Caki2 (cell line): ENCODE data around the gene C18orf54. TPM values are rescaled to one million over a fixed set of nuclear protein-coding genes. Genes with fewer than 3 reads are reported as not detected.
A peak's percentile ranks its signal among the peaks of the same experiment; 100 is the strongest.
"Not testable (repeated sequence)": the region's sequence is repeated elsewhere in the genome, so short reads cannot be mapped to it uniquely, and the experiment has no call there.

ENCODE experiments used
- DNase-seq: peaks from one replicate; pipeline ENCODE4 v3.0.0-alpha.2; 2015; ENCODE audit warnings: low read depth
- in situ Hi-C: cut with HindIII; loops from 2 replicates; pipeline ENCODE4 v1.10.0; 2016; ENCODE audit warnings: low sequenced_read_pairs, low pct_unique_long_range_greater_than_20kb, mixed read lengths
- total RNA-seq: library from RNA; depleted of rRNA; stranded (reverse); fragments of >200 nt; shearing (Covaris generic); gene quantifications from 2 replicates; pipeline ENCODE4 v1.2.3, GENCODE V29; 2014; ENCODE audit warnings: low replicate concordance; rRNA removed

C18orf54 gene
- 5.6 and 23.0 TPM in 2 replicates for total RNA-seq

DNA sequence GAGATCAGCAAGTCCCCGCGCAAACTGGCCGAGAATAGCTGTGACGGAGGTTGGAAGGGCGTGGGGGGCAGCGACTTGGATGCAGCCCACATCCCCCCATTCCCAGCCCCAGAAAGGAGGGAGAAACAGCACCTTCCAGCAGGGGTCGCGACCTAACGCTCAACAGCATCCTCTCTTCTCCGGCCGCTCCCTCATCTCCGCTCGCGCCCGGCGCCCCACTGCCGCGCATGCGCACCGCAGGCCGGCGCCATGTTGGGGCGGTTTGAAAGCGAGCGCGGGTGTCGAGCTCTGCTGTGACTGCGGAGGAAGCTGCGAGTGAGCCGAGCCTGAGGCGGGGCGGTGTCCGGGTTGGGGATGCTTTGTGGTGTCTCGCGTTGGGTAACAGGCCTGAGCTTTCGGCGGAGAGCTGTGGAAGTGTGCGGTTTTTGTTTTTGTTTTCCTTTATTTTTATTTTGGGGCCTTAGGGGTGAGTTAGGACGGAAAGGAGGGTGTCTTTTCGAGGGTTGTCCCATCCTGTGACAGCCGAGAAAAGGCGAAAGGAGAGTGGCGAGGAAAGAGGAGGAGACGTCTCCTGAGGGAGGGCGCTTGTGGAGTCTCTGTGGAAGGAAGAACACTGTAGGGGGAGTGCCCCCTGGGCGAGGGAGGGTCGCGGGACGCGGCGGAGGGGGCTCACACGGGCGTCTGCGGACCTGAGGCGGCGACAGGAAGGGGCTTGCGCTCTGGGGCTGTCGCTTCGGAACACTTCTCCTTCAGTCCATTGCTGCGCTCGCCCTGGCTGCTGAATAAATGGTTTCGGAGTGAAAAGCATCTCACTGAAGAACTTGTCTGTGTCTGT lies at the start of gene C18orf54, which contains the start of gene STARD6:
TSS of gene C18orf54 (plus strand) at position 247 of the 835 bp plus-strand sequence. CDS start 2,667 bp downstream, outside the sequence.
TSS of gene STARD6 (minus strand) at position 199 of the 835 bp plus-strand sequence. CDS start 3,285 bp downstream, outside the sequence.
- in situ Hi-C loops: no loop called here
- peak; percentile 85 for DNase-seq

DNA sequence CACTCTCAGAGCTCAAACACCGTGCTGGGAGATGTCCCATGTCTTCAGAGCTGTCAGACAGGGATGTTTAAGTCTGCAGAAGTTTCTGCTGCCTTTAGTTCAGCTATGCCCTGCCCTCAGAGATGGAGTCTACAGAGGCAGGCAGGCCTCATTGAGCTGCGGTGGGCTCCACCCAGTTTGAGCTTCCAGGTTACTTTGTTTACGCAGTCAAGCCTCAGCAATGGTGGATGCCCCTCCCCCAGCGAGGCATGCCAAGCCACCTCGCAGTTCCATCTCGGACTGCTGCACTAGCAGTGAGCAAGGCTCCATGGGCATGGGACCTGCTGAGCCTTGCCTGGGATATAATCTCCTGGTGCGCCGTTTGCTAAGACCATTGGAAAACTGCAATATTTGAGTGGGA lies 48.1 kb upstream of the C18orf54 start:
- in situ Hi-C loops: not testable (repeated sequence)

DNA sequence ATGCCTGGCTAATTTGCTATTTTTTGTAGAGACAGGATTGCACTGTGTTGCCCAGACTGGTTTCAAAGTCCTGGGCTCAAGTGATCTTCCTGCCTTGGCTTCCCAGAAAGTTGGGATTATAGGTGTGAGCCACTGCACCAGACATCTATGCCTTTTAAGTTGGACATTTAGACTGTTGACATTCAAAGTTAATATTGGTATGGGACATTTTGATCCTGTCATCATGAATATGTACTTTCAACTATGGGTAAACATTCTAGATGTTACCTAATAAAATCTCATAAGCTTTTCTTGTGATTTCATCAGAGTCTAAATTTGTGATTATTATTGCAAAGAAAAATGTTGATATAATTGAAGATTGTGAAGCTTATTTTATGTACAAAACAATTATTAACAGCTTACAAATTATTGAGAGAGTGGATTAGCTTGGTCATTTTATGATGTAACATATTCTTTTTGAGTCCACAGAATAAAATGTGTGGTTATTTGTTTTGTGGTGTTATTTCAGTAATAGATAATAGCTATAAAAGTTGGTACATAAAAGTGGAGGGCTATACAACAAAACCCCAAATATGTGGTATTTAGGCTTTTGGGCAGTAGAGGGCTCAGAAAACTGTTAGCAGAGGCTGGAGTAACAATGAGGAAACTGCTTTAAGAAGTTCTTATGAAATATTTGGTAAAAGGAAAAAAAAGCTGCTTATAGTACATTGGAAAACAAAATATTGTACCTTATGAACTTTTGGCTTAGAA lies 41.5 kb upstream of the C18orf54 start:
- no peak for DNase-seq
- in situ Hi-C loops: no loop called here

More for the DNA sequence above, 48.1 kb upstream of the C18orf54 start:
- not testable (repeated sequence) for DNase-seq

DNA sequence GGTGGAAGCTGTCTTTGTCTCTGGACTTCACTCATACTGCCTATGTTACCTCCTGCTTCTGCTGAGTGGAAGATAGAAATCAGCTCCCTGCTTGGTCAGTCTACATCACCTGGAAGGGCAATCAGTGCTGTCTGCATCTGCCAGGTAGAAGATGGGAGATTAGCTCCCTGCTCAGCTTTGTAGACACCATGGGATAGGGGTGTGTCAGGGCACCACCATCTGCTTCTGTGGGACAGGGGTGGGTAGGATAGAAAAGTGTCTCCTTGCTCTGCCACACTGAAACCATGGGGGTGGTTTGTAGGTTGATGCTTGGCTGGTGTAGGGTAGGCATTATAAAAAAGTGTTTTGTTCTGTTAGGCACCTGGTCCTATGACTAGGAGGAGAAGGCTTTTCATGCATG lies 34.1 kb upstream of the C18orf54 start:
- in situ Hi-C loops: no loop called here
- no peak for DNase-seq

DNA sequence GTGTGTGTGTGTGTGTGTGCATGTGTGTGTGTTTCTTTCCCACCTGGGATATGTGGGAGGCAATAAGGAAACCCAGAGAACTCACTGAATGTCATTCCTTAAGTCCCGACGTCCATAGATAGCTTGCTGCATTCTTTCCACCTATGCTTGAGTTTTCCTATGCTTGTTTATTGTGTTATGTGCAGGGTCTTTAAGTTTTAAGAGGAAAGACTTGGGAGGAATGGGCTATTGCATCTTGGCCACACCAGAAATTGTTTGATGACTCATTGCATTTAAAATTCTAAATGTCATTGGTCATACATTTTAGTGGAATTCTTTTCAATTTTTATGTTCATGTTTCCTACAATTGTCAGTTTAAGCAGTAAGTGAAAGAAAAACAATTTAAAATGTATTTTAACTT lies 33.7 kb upstream of the C18orf54 start:
- no peak for DNase-seq
- in situ Hi-C loops: no loop called here

DNA sequence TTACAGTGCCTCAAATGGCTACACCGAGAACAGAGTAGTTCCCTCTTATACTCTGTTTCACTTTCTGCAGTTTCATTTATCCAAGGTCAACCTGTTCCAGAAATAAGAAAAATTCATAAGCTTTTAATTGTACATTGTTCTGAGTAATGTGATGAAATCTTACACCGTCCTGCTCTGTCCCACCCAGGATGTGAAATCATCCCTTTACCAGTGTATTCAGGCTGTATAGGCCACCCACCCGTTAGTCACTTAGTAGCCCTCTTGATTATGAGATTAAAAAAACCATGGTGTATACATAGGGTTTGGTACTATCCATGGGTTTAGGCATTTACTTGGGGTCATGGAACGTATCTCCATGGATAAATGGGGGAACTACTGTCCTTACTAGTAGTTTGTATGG lies 29.9 kb upstream of the C18orf54 start:
- DNase-seq: no peak
- in situ Hi-C loops: no loop called here

DNA sequence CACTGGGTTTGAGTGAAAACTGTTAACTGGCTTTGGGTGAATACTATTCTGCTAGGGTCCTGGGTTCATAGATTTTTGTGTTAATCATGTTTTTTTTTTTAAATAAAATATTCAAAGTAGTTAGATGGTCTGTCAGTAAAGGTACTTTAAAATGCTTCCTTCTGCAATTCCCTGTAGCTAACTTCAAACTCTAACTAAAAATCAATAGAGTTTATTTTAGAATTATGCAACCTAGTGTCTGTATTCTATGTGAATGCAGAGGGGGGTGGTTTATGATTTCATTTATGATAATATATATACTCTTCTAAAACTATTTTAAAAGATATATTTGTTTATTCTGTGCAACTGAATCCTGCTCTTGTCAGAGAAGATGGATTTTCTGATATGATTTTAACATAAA lies 27.9 kb upstream of the C18orf54 start:
- in situ Hi-C loops: no loop called here
- DNase-seq: no peak

DNA sequence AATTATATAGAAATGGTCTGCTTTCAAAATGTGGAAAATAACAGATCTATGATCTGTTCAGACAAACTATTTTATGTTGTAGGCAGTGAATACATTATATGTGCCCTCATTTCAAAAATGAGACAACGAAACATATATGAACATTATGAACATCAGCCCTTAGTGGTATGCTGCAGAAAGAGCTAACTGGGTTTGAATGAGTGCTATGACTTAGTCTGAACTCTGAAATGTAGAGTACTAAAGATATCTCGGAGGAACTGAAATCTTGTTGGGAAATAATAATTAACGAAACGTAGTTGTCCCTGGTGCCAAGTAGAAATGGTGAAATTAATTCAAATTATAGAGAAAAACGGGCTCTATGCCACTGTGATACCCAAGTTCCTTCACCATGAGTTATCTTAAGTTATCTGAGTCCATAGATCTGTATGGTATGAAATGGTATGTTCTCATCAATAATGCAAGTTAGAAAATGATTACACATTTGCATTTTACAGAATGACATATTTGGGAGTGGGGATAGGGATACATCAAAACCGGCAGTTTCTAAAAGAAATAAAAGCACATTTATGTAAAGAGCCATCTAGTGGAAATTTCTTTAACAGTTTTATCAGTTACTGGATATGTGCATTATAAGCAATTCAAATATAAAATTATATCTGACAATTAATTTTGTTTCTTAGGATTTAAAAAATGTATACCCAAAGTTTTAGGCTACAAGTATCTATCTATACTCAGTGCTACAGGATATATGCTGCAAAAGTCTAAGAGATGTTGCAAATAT lies 26.7 kb upstream of the C18orf54 start:
- in situ Hi-C loops: no loop called here
- no peak for DNase-seq

DNA sequence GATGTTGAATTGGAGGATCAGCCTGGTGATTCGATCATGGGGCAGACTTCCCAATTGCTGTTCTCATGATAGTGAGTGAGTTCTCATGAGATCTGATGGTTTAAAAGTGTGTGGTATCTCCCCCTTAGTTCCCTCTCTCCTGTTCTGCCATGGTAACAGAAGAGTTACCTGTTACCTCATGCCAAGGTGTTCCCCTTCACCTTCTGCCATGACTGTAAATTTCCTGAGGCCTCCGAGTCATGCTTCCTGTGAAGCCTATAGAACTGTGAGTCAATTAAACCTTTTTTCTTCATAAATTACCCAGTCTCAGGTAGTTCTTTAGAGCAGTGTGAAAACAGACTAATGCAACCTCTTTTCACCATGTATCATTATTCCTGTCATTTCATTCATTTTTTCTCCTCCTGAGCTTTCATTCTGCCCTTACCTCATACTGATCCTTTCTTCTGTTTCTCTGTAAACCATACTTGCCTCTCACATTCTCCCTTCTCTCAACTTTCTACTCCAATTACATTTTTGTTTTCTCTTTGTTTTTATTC lies 22.0 kb upstream of the C18orf54 start:
- in situ Hi-C loops: no loop called here
- DNase-seq: no peak

DNA sequence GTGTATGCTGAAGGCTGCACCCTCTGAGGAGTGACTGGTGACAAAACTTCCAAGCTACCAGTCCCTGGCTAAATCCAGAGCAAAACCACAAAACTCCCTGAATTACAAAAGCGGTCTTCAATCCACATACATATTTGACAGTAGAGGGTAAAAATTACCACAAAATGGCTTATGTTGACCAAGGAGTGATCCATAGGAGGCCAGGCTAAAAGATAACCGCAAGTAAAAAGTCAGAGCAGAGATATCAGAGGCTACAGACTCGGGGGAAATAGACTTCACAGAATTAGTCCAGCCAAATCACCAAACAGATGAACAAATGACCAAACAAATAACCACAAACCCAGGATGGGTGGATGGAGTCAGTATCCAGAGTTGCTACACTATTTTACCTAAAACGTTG lies 19.5 kb upstream of the C18orf54 start:
- DNase-seq: no peak
- in situ Hi-C loops: no loop called here

DNA sequence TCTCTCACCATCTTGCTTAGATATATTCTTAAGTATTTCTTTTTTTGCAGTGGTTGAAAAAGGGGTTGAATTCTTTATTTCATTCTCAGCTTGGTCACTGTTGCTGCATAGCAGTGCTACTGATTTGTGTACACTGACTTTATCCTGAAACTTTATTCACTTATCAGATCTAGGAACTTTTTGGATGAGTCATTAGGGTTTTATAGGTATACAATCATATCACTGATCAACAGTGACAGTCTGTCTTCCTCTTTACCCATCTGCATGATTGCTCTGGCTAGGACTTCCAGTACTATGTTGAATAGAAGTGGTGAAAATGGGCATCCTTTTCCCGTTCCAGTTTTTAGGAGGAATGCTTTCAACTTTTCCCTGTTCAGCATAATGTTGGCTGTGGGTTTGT lies 6.5 kb upstream of the C18orf54 start:
- DNase-seq: no peak
- in situ Hi-C loops: no loop called here

DNA sequence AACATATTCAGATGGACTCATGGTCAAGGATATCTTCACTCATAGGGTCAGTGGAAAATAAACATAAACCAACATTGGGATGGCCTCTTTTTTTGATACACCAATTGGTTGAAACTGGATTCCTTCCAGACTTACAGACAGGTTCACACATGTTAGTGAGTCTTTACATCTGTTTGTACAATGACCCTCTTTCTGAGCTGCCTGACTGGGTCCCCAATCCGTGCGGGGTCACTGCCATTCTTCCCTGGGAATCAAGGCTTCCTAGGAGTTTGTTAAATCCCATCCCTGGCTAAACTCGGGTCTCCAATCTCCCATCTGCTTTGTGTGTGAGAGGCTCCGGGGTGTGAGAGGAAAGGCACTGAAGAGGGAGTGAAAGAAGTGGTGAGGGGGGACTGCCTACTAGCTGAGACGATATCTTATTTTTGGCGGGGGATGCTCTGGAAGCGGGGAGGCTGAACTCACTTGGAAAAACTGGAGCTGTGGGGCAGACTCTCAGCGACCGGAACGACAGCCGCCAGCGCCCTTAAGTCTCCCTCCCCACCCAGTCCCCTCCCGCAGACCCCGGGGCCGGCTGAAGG lies 535 bp upstream of the C18orf54 start:
- in situ Hi-C loops: no loop called here

DNA sequence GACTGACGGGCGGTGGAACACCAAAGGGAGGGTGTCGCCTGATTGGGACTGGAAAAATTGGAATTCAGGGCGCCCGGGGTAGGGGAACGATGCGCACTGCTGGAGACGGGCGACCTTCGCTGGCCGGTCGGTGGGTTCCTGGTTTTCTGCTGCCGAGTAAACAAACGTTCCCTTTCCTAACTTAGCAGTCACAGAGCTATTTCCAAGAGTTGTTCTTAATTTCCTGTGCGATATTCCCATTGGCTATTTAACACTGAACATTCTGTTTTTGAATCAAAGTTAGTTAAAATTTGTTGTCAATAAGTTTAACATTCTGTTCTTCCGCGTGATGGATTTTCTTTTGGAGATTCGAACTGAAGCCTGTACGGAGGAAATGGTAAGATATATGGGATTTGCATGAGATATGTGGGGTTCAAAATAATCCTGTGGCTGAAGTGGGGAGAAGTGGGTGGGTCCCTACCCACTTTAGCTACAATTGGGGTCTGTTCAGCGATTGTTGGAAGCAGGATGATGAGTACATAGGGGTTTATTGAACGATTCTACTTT lies 862 bp downstream of the C18orf54 start:
- in situ Hi-C loops: no loop called here
- DNase-seq: no peak

More for the DNA sequence above, 535 bp upstream of the C18orf54 start:
- DNase-seq: no peak

DNA sequence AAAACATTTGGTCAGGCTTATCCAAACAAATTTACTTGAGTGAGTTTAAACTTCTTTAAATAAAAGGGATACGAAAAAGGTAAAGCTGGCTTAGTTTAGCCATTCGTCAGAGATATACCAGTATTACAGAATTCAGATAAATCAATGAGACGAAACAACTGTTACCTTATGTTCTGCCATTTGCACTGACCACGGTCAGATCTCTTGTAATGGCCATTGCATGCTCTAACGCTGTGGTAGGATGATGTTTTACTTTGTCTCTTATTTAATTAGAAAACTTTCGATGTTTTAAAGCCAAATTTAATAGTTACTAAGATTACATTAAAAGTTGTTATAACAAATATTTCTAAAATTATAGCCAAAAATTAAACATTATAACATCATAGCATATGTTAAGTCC lies 1.5 kb downstream of the C18orf54 start:
- in situ Hi-C loops: no loop called here
- DNase-seq: peak; percentile 0

DNA sequence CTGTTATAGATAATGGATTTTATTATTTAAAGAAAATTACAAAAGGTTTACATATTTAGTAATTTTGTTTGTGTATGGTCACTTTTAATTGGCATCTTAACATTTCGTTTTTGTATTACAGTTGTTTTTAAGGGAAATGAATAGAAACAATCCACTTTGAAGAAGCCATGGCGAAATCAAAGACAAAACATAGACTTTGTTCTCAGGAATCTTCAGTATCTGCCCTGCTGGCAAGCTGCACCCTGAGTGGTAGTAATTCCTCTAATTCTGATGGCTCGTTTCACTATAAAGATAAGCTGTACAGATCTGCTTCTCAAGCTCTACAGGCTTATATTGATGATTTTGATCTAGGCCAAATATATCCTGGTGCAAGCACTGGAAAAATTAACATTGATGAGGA lies 2.7 kb downstream of the C18orf54 start:
- in situ Hi-C loops: no loop called here
- DNase-seq: no peak

DNA sequence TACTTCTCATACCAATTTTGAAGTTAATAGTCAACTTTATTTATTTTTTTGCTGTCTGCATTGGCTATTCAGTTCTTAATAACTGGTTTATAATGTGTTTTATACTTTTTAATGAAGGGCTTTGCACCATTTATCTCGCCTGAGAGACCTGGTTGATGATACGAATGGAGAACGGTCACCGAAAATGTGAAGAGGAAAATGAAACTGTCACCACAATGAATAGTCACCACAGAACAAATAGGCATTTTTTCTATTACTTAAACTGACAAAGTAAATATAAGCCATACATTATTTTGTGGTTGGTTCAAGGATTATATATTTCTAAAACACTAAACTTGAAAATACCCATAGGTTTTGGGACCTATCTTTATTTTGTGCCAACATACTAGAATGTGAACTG lies 20.4 kb downstream of the C18orf54 start:
- no peak for DNase-seq
- in situ Hi-C loops: no loop called here

DNA sequence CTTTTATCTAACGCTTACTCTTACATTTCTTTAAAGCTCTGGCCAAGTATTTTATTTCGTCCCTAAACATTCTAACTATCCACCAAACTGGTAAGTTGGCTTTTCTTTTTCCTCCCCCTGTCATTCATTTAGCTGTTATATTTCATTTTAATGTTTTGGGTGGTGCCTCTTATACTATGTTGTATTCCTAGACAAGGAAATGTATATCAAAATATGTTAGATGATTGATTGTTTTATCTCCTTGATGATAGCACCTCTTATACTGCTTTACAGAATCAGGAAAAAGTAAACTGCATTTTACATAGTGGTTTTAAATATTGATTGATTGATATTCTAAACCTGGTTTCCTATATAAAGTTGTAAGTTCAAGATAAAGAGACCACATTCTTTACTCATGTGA lies 23.9 kb downstream of the C18orf54 start:
- no peak for DNase-seq
- in situ Hi-C loops: no loop called here

DNA sequence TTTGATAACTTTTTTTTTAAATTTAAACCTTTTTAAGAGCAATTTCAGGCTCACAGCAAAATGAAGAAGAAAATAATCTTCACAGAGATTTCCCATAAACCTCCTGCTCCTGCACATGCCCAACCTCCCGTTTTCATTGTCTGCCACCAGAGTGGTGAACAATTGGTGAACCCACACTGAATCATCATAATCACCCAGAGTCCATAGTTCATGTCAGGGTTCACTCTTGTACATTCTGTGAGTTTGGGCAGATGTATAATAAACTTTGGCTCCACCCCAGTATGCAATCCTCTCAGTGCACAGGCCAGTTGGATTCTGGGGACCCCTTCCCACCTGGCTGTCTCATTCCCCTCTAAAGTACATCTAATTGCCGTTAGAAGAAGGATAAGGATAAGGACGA lies 24.4 kb downstream of the C18orf54 start:
- no peak for DNase-seq
- in situ Hi-C loops: no loop called here
